HG03575 (cell line): ENCODE measurements around the gene SRD5A1.

ENCODE experiments used
- ATAC-seq: cut with Tn5 transposase; IDR thresholded peaks from one replicate; pipeline ENCODE4 v1.9.1; 2021; ENCODE audit not compliant: unreplicated experiment, insufficient number of reproducible peaks, low FRiP score; ENCODE audit errors: extremely low read depth

Gene SRD5A1

DNA sequence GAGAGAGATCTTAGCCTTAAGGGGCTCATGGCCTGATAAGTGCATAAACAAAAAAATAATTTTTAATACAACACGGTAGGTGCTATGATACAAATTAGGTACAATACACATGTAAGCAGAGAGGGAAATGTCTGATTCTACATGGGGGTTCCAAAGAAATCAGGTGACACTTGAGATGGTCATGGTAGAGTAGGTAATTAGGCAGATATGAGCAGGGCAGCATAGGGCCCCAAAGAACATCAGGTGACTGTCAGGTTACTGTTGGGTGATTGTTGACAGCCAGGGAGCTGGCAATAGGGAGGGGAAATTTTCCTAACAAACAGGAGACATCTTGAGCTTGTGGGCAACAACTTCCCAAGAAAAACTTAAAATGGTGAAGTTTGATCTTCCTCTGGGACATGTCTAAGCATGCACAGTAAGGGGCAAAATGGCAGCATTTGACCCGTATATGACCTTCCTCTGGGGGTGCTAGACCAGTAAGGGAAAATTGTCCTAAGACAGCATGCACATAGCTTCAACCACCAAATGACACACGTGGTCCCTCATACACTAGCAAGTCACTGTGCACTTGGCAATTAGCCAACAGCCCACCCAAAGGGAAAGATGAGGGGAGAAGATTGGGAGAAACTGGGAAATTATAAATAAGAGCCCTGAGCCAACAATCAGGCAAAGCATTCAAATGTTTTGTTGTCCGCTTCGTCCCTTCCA lies 42.7 kb downstream of the SRD5A1 start:
- no peak for ATAC-seq

- ATAC-seq: no peak
Measured at GRCh38 chr5:6676702-6677101, 43.5 kb downstream of the SRD5A1 start.

DNA sequence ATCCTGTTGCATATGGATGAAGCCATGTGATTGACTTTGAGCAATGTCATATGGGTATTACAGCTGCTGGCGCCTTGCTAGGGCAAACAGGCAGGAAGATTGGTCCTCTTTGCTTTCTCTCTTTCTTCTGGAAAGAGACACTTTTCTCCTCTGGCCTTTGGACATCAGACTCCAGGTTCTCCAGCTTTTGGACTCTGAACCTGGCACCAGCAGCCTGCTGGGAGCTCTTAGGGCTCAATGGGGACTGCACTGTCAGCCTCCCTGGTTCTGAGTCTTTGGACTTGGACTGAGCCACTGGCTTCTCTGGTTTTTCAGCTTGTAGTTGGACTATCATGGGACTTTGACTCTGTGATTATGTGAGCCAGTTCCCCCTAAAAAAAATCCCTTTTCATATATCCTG lies 45.1 kb downstream of the SRD5A1 start:
- no peak for ATAC-seq

DNA sequence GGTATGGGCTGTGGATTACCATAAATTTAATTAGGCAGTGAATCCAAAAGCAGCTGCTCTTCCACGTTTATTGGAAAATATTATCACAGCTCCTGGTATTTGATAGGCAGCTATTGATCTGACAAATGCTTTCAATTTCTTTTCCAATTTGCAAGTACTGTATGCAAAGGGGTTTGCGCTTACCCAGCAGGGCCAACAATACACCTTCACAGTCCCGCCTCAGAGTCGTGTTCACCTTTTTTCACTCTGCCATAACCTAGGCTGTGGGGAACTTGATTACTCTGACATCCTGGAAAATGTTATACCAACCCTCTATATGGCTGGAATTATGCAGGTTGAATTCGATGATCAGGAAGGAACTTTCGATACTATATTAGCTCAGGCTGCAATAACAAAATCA lies 47.7 kb downstream of the SRD5A1 start:
- no peak for ATAC-seq

- no peak for ATAC-seq
Measured at GRCh38 chr5:6681682-6682081, 48.4 kb downstream of the SRD5A1 start.

DNA sequence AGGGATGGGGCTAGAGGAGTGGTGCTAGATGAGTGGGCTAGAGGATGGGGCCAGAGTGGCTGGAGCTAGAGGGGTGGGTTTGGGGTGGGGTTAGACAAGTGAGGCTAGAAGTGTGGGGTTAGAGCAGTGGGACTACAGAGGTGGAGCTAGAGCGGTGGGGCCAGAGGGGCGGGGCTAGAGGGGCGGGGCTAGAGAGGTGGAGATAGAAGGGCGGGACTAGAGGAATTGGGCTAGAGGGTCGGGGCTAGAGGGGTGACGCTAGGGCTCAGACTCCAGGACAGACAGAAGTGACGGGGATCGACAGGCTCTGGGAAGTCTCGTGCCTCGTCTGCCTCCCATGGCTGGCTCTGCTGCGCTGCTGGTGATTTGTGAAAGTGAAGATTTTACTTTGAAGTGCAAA lies 49.0 kb downstream of the SRD5A1 start:
- ATAC-seq: no peak

DNA sequence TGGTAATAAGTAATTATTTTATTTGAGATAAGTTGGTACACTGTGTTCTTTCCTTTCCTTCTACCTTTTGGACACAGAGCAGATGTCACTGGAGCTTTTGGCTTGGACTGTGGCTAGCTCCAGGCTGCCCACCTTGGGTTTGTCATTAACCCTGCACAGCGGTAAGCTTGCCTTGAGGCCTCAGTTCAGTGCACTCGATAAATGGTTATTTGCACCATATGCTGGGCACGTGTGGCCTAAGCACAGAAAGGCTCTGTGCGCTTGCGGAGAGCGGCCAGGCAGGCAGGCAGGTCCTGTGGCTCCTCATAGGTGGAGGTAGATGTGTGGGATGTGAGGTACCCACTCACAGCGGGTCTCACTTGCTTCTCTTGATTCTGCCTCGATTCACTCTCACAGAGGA lies 50.0 kb downstream of the SRD5A1 start:
- no peak for ATAC-seq

DNA sequence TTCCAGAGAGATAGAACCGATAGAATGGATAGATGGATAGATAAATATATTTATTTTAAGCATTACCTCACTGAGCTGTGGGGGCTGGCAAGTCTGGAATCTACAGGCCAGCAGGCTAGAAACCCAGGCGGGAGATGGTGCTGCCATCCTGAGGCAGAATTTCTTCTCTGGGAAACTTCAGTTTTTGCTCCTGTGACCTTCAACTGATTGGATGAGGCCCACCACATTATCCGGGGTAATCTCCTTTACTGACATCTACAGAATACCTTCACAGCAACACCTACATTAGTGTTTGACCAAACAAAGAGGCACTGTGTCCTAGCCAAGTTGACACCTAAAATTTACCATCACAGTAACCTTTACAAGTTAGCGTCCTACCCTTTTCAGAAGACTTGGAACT lies 50.8 kb downstream of the SRD5A1 start:
- ATAC-seq: no peak

- no peak for ATAC-seq
Measured at GRCh38 chr5:6686501-6686900, 53.3 kb downstream of the SRD5A1 start.

GRCh38 chr5:6686915-6687409 lies 53.7 kb downstream of the SRD5A1 start:
- no peak for ATAC-seq

DNA sequence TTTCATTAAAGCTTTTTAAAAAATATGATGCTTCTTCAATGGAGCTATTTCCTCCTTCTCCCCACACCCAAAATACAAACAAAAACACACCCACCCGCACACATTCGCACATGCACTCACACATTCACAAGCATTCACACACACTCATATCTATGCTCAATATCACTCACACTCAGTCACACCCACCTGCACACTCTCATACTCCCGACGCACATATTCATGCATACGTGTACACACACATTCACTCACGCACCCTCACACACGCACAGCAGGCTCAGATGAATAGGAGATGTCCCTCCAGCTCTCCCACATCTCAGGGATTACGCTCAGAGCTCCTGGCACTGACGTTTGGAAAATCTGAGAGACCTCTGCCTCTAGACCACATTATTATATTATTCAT lies 54.3 kb downstream of the SRD5A1 start:
- ATAC-seq: no peak

GRCh38 chr5:6692906-6693305 lies 59.7 kb downstream of the SRD5A1 start:
- no peak for ATAC-seq

DNA sequence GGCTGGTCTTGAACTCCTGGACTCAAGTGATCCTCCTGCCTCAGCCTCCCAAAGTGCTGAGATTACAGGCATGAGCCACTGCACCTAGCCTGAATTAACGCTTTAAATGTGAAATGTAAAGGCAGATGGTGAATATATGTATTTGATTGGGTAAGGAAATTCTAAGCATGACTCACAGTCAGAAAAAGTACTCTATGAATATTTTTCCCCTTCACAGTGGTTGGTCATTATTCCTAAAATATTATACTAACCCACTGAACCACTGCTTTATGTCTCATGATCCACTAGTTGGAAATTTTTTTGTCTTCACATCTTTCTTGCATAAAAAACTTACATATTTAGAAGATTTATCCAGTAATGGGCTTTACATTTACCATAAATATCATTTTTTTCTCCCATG lies 65.5 kb downstream of the SRD5A1 start:
- ATAC-seq: no peak

- no peak for ATAC-seq
Measured at GRCh38 chr5:6699357-6699756, 66.1 kb downstream of the SRD5A1 start.

DNA sequence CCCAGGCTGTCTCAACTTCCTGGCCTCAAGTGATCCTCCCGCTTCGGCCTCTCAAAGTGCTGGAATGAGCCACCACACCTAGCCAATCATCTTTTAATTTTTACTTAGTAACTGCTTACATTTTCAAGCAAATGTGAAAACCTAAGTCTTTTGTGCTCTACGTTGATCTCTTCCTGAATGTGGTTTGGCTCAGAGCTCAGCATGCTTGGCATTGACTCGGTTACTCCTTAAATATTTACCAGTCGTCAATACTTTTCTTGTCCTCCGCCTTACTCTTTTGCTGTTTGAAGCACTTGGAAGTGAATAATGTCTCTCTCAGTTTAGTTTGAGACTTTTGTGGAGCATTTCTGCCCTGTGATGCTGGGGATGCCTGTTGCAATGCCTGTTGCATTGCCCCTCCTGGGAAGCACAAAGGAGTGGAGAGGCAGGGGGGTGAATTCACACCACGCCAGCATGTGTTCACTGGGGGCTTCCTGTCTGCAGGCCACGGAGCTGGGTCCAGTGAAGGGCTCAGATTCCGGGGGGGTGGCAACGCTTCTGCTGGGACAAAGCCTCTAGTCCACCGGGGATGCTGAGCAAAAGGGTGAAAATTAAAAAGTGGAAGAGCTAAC lies 66.9 kb downstream of the SRD5A1 start:
- ATAC-seq: no peak

DNA sequence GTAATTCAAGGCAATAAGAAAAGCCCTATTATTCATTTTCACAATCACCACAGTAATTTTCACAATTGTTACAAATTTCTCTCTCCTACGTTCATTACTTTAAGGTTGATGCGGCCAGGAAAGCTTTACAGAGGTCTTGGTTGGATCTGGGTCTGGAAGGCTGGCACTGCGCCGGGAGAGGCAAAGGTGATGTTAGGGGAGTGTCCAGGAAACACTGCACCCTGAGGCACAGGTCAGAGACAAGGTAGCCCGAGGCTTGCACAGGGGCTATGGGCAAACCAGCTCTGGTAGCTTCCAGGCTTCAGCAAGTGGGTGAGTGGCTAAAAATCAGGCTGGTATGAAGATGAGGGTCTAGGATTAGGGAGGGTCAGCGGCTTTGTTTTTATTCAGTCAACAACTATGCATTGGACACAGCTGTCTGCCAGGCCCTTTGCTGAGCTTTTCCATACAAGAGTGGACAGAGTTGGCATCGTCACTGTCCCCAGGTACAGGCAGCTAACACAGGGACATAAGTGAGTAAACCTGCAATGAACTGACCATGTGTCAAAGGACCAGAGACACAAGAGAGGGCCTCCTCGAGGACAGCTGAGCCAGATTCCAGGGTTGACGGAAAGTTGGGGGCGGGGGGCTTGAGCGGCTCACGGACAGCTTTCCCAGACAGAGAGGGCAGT lies 67.6 kb downstream of the SRD5A1 start:
- no peak for ATAC-seq

- no peak for ATAC-seq
Measured at GRCh38 chr5:6701491-6701890, 68.3 kb downstream of the SRD5A1 start.

DNA sequence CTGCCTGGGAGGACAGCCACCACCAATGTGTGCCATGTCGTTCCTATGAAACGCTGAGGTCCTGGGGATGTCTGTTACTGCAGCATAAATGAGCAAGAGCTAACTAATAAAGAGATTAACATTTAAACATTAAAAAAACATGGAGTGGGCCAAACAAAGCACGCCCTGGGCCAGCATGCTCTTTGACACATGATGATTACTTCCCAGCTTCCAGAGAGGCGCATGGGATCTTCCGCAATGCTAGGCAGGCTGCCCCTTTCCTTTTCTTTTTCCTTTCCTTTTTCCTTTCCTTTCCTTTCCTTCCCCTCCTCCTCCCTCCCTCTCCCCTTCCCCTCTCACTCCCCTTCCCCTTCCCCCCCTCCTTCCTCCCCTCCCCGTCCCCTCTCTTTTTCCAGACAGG lies 69.4 kb downstream of the SRD5A1 start:
- ATAC-seq: no peak

GRCh38 chr5:6703806-6704205 lies 70.6 kb downstream of the SRD5A1 start:
- ATAC-seq: no peak

GRCh38 chr5:6704361-6704851 lies 71.2 kb downstream of the SRD5A1 start:
- no peak for ATAC-seq
